ENCODE measurements around the gene TPGS1.
"Not testable (repeated sequence)": the region's sequence is repeated elsewhere in the genome, so short reads cannot be mapped to it uniquely, and the experiment has no call there.

Gene TPGS1

DNA sequence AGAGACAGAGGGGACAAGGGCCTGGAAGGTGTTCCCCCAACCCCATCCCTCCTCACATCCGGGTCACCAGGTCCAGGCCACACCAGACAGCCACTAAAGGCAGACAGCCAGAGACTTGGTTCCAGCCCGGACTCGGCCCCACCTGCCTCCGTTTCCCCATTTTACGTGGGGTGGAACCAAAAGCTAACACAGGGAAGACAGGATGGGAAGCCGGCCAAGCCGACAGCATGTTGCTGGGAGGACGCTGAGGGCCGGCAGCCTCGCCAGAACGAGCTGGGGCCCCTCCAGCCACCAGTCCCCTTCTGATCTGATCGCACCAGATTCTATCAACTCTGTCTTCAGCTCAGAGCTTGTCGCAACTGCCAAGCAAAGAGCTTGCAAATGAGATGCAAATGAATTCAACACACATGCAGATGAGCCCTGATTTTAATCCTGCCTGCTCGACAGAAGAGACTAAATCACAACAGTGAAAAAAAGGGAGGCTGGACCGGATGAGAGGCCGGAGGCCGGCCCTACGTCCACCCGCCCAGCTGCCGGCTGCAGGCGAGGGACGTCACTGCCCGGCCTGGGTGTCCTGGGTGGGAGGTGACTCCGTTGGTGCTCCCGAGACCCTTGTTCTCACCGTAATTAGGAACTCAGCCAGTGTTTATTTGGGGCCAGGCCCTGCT lies 28.9 kb upstream of the TPGS1 start:
- DNase-seq: no peak

DNA sequence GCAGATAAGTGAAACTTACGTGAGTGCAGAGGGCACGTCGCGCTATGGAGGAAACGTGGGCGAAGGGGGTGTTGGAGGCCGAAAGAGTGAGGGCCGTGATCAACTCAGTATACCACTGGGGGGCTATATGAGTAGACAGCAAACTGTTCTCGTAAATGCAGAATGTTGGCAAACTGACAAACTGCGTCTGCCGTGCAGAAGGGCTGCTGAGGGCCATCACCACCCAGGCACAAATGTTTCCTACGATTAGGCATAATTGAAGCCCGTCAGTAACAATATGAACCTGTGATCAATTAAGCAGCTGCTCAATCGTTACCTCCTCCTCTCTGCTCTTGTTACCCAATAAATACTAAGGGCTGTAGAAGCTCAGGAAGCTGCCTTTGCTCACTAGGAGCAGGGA lies 28.3 kb upstream of the TPGS1 start:
- no peak for DNase-seq

DNA sequence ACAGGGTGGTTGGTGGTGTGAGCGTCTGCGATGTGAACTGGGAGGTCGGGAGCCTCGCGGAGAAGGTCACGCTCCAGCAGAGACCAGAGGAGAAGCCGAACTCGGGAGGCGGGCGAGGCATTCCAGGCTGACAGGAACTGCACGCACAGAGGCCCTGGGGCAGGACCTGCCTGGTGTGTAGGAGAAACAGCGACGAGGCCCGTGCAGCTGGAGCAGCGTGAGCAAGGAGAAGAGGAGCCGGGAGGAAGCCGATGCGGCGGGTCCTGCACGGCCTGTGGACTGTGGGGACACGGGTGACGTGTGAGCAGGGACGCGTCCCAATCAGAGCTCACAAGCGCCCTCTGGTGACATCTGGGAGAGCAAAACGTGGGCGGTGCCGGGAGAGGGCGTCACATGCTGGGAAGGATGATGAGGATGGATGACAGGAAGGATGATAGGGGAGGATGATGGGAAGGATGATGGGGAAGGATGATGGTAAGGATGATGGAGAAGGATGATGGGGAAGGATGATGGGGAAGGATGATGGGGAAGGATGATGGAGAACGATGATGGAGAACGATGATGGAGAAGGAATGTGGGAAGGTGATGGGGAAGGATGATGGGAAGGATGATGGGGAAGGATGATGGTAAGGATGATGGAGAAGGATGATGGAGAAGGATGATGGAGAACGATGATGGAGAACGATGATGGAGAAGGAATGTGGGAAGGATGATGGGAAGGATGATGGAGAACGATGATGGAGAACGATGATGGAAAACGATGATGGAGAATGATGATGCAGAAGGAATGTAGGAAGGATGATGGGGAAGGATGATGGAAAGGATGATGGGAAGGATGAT lies 27.1 kb upstream of the TPGS1 start:
- no peak for DNase-seq

DNA sequence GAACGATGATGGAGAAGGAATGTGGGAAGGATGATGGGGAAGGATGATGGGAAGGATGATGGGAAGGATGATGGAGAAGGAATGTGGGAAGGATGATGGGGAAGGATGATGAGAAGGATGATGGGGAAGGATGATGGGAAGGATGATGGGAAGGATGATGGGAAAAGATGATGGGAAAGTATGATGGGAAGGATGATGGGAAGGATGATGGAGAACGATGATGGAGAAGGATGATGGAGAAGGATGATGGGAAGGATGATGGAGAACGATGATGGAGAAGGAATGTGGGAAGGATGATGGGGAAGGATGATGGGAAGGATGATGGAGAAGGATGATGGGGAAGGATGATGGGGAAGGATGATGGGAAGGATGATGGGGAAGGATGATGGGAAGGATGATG lies 26.2 kb upstream of the TPGS1 start:
- not testable (repeated sequence) for DNase-seq

DNA sequence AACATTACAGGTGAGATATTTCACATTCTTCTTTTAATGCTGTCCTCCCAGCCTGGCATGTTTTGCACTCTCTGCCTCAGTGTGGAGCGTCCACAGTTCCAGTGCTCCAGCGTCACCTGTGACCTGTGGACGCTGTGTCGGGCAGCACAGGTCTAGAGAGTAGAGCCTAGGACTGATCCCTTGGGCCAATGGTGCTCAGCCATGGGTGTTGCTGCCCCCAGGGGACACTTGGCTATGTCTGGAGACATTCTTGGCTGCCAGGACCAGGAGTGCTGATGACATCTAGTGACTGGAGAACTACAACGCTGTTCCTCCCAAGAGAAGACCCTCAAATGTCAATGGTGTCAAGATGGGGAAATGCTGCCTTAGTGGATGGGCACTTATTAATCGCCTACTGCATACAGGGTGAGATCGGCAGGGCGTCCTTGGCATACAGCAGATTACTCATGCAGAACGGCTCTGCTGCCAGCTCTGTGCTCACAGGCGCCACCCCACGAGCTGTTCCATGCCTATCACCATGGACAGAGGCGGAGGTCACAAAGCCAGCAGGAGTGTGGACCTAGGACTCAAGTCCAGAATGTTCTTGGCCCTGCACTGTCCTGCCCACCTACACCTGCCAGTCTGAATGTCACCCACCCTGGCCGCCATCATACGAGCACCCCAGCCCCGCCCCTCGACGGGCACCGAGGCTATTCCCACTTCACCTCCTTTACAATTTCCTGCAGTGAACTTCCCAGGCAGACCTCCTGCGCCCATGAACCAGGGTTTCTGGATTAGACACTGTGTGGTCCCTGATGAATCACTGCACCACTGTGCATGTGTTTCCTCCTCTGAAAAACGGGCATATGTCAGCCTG lies 24.9 kb upstream of the TPGS1 start:
- no peak for DNase-seq

DNA sequence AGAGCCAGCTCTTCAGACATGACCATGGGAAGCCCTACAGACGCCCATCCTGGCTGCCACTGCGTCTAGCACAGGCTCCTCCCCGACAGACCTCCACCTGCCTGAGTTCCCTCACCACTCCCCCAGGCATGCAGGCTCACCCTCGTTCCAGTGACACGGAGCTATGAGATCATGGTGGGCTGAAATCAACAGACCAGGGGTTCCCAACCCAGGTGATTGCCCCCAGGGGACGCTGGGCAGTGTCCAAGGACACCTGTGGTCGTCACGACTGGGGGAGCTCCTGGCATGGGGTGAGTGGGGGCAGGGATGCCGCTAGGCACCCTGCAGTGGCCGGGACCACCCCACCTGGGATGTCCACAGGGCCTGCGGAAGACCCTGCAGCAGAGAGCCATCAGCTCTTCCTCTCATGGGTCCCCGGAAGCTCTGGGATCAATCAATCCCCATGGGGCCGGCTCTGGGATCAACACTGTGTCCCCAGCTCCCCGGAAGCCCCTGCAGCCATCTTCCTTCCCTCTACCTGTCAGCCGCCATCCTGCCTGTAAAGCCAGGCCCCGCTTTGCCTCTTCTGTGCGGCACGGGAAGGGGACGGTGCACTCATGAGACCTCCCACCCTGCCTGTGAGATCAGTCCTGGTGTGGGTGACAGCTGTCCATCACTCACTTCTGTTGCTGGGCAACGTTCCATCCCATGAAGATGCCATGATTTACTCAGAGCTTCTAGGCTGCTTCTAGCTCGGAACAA lies 23.8 kb upstream of the TPGS1 start:
- DNase-seq: no peak

DNA sequence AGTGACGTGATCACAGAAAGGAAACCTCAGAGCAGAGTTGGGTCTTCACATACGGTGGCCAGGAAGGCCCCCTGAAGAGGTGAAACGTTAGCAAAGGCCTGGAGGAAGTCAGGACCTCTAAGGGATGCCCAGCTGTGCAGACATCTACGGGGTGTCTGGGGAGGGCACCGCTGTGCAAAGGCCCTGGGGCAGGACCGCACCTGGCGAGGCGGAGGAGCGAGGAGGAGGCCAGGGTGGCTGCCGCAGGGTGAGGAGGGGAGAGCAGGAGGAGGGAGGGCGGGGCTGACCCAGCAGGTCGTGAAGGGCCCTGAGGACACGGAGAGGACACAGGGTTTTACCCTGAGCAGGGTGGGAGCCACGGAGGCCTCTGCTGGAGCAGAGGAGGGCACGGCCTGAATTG lies 22.8 kb upstream of the TPGS1 start:
- DNase-seq: no peak

DNA sequence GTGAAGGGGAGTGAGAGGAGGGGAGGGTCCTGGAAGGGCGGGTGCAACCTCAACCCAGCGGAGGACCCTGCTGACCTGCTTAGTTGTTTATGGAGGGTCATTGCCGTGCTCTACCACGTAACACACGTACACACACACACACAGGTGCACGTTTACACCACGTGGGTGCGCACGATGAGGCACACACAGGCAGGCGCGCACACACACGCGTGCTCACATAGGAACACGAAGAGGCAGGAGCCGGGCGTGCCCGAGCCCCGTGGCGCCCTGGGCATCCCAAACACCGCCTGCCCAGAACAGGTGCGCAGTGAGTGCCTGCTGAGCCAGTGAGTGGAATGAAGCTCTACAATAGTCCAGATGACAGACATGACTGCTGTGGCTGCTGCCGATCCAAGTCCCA lies 22.2 kb upstream of the TPGS1 start:
- no peak for DNase-seq

DNA sequence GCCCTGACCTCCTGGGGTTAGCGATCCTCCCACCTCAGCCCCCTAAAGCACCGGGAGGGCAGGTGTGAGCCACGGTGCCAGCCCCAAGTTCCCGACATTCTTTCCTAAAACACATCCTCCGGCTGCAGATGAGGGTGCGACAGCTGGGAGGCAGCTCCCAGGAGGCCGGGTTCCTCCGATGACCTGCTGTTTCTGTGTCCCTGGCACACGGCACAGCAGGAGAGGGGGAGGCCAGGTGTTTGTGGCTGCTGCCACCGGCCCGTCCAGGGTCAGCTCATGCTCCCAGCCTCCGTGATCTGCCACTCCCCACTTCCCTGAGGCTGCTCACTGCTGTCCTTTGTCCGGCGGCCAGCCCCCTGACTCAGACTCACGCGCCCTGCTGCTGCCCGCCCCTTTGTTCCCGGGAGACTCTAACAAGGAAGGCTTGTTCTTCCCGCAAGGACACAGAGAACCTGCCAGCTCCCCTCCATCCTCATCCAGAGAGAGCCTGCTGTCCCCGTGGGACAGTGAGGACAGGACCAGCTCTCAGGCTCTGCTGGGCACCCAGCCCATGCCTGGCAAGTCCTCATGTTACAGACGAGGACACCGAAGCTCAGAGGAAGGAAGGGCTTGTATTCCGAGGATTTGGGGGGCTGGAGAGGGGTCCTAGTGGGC lies 21.6 kb upstream of the TPGS1 start:
- DNase-seq: no peak

DNA sequence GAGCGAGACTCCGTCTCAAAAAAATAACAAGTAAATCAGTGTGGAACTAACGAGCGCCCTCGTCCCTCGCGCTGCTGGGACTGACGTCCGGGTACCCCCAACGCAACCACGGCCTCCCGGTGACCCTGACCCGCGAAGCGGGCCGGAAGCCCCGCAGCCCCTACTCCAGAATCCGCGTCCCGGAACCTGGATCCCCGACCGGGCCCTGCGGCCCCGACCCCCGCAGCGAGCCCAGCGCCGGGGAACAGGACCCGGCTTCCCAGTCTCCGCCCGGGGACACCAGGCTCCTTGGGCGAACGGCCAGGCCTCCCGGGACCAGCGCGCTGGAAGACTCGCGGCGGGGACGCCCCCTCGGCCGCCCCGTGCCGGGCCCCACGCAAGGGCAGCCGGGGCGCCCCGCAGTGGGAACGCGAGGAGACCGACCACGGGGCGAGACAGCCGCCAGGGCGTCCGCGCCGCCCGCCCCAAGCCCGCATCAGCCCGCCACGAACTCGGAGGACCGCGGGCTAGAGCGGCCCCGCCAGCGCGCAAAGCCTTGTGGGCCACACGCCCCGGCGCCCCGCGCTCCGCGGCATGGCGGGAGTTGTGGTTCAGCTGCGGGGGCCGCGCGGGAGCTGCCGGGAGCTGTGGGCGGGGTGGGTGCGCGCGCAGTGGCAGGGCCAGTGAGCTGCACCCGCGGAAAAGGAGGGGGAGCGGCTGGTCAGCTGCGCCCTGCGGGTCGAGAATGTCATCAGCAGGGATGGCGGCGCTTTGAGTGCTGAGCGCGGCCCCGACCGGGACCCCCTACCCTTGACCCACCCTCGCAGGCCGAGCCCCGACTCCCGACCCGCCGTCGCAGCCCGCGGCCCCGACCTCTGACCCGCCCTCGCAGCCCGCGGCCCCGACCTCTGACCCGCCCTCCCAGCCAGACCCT lies 18.5 kb upstream of the TPGS1 start:
- peak; percentile 87 for DNase-seq

DNA sequence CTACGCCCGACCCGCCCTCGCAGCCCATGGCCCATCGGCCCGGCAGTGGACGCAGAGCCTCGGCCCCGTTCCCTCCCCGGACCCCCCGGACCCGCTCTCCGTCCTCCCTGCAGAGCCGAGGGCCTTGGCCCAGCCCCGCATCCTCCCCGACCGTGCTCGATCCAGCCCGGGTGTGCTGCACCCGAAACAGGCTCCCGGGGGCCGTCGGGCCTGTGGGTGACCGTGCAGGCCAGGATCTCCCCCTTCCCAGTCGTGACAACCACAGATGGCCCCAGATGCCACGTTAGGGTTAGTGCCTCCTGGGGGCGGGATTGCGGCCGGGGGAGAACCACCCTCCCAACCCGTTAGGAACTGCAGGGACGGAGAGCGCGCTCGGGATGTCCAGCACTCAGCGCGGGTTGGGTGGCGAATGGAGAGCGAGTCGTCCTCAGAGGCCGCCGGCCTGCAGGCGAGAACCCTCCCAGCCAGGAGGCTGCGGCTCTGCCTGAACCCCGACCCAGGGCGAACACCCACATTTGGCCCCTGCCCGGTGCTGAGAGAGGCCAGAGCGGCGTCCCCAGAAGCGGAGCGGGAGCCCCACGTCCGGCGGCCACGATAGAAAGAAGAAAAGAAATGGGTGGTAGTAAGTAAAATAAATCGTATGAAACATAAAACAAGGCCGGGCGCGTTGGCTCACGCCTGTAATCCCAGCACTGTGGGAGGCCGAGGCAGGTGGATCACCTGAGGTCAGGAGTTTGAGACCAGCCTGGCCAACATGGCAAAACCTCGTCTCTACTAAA lies 17.7 kb upstream of the TPGS1 start:
- DNase-seq: no peak

DNA sequence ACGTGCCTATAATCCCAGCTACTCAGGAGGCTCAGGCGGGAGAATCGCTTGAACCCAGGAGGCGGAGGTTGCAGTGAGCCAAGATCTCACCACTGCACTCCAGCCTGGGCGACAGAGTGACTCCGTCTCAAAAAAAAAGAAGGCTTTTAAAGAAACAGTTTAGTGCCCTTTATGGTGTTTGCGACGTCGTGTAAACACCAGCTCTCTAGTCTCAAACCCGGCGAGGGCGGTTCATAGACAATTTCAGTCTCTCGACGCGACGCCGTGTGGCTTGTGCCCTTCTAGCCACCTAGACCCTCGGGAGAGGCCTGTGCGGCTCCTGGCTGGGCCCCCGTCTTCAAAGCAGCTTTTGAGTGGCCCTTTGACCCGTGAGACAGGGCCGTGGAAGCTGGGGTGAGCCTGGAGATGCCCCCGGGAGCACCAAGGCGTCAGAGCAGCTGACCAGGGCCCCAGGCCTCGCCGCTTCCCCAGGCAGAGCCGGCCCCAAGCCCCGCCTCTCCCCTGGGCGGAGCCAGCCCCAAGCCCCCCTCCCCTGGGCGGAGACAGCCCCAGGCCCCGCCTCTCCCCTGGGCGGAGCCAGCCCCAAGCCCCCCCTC lies 16.1 kb upstream of the TPGS1 start:
- DNase-seq: no peak

DNA sequence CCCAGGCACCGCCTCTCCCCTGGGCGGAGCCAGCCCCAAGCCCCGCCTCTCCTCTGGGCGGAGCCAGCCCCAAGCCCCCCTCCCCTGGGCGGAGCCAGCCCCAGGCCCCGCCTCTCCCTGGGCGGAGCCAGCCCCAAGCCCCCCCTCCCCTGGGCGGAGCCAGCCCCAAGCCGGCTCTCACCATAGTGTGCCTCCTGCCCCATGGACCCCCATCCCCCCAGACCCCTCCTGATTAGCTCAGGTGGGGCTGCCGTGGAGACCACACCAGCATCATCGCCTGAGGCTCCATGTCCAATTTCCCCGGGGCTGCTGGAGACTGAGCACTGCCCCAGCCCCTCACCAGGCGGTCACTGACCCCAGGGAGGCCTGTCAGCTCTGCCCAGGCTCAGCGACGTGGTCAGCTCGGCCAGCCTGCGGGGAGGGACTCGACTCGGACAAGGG lies 15.2 kb upstream of the TPGS1 start:
- DNase-seq: no peak

DNA sequence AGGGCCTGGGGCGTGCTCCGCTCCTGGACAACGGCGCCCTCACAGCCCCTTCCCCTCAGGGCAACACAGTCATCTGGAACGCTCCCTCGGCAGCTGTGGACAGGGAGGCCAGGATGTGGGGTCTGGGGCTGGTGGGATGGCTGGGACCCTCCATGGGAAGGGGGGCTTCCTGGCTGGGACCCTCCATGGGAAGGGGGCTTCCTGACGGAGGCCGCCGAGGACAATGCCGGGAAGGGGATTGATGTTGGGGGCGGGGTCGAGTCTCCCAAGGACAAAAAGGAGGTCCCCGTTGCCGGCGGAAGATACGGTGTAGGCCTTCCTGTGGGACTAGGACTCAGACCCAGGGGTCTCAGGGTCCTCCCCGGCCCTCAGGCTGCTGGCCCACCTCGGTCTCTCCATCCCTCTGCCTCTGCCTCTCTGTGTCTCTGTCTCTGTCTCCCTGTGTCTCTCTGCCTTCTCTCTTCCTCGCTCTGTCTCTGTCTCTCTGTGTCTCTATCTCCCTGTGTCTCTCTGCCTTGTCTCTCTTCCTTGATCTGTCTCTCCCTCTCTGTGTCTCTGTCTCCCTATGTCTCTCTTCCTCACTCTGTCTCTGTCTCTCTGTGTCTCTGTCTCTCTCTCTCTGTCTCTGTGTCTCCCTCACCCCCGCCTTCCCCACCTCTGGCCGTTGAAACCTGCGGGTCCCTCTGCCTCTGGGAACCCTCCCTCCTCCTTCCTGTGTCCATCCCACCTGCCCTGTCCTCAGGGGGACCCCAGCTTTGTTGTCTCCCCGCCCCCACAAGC lies 13.7 kb upstream of the TPGS1 start:
- no peak for DNase-seq

DNA sequence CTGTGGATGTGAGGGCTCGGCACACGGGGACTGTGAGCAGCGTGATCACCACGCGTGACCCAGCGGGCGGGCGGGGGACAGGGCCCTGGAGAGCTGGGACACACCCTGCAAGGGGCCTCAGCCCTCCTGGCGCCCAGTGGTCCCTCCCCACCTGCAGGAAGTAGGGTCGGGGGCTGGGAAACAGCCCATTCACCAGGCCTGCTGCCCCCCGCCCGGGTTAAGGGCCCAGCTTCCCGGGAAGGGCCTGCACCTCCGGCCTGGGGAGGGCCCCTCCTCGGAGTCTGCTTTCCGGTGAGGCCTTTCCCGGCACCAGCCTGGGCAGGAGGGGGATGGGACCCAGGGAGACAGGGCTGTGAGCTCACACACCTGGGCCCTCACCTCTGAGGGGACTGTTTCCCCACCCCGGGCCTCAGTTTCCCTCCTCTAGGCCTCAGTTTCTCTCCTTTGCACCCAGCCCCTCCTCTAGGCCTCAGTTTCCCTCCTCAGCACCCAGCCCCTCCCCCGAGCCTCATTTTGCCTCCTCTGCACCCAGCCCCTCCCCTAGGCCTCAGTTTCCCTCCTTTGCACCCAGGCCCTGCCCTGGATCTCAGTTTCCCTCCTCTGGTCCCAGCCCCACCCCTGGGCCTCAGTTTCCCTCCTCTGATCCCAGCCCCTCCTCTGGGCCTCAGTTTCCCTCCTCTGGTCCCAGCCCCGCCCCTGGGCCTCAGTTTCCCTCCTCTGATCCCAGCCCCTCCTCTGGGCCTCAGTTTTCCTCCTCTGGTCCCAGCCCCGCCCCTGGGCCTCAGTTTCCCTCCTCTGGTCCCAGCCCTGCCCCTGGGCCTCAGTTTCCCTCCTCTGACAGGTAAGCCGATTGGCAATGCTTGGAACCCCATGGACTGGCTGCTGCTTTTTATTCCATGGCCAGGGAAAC lies 12.9 kb upstream of the TPGS1 start:
- no peak for DNase-seq

DNA sequence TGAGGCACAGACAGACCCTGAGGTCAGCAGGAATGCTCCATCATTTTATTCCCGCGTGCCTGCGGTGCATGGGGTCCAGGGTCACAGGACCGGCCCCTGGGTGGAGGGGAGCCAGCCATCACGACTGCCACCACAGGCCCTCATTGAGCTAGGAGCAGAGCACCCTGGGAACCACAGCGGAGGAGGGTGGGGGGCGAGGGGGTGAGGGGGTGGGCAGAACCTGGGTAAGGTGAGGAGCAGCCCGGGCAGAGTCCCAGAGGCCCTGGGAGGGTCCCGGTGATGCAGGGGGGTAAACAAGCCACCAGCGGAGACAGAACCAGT lies 12.3 kb upstream of the TPGS1 start:
- DNase-seq: no peak

DNA sequence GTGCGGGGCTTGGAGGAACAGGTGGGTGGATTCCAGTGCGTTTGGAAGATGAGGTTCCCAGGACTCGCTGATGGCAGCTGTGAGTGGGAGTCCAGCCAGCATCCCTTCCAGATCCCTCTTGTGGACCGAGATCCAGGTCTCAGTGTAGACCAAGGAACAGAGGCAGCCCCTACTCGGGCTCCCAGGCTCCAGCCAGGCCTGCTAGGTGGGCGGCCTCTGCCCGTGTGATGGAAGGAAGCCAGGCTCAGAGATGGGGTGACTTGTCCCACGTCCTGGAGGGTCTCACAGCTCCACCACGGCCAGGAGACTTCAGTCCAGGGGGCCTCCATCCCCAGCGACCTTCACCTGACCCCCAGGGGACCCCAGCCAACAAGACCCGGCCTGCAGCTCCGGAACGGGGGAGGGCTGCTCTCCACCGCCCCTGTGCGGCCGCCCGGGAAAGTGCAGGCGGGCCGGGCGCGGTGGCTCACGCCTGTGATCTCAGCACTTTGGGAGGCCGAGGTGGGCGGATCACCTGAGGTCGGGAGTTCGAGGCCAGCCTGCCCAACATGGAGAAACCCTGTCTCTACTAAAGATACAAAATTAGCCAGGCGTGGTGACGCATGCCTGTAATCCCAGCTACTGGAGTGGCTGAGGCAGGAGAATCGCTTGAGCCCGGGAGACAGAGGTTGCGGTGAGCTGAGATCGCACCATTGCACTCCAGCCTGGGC lies 11.7 kb upstream of the TPGS1 start:
- no peak for DNase-seq
